Heart left ventricle (tissue), 13 donors: ENCODE results near the gene PRM3.

Experiments
- POLR2A ChIP-seq, 2 donors: fragments of 450-650 bp; IDR thresholded peaks; one replicate each; pipeline ENCODE4 v1.6.1; 2017; ENCODE audit warnings: antibody characterized with exemption in 2 of 2, mild to moderate bottlenecking in 2 of 2, moderate library complexity in 2 of 2
- TF ChIP-seq, protein P1 (sequence below), 12 donors: fragments of 200-600 bp; sonication (generic) in 4 of 12; IDR thresholded peaks; one replicate each; pipeline versions ENCODE4 v1.5.0 to v1.8.0; 2018 to 2022; ENCODE audit warnings: antibody characterized with exemption in 12 of 12, mild to moderate bottlenecking in 5 of 12
- donor health status: ischemic (EF 13 %, LVEDD 7.1; RV severe dilation, severe dysfunction).
- donor health status: DM: no; HTN: yes; CAD: no.
- donor health status: DM: no; HTN: no; CAD: no.
- donor health status: ischemic (EF 25% LVEDD 6.9; RV normal size, moderate dysfunction).
- donor health status: ischemic (EF 25% LVEDD 5.7; RV mildly dilated, moderate dysfunction).
- donor health status: ischemic (EF 35%, LVEDD 5.7; RV mildly dilated, moderate dysfunction).
- donor health status: nonischemic (EF 11% LVEDD 7.7; RV severe dilation, severe dysfunction).
- donor health status: DM: yes; HTN: yes; CAD: no.
- donor health status: PGD.
- donor health status: ischemic (EF 29% LVEDD 5.4; RV normal size, mild dysfunction).
- donor health status: nonischemic (EF 23%, LVEDD 6.1; RV moderate dilation, normal function).

DNA sequence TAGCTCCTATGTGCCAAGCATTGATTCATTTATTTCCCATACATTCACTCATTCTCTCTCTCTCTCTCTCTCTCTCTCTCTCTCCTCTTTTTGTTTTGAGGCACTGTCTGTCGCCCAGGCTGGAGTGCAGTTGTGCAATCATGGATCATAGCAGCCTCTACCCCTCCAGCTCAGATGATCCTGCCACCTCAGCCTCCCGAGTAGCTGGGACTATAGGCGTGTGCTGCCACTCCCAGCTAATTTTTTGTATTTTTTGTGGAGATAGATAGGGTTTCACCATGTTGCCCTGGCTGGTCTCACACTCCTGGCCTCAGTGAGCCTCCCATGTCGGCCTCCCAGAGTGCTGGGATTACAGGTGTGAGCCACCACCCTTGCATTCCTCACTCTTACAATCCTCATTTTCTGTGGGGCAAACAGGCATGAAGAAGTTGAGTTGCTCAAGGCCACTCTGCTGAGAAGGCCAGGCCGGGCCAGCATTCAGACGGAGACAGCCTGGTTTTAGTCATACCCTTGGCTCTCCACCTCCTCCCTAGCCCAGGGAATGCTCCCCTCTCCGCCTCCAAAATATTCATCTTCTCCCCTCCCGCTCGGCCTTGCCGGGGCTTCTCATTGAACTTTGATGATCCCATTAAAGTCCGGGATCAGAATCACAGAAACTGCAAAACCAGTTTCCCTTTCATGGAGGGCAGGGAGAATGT is 3.6 kb upstream of the PRM3 start:
- TF ChIP-seq, protein P1, sequence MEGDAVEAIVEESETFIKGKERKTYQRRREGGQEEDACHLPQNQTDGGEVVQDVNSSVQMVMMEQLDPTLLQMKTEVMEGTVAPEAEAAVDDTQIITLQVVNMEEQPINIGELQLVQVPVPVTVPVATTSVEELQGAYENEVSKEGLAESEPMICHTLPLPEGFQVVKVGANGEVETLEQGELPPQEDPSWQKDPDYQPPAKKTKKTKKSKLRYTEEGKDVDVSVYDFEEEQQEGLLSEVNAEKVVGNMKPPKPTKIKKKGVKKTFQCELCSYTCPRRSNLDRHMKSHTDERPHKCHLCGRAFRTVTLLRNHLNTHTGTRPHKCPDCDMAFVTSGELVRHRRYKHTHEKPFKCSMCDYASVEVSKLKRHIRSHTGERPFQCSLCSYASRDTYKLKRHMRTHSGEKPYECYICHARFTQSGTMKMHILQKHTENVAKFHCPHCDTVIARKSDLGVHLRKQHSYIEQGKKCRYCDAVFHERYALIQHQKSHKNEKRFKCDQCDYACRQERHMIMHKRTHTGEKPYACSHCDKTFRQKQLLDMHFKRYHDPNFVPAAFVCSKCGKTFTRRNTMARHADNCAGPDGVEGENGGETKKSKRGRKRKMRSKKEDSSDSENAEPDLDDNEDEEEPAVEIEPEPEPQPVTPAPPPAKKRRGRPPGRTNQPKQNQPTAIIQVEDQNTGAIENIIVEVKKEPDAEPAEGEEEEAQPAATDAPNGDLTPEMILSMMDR (IDR thresholded peaks at IDR 0.05): no peak
- TF ChIP-seq POLR2A (IDR thresholded peaks at IDR 0.05): no peak
